ENCODE results near the gene LSP1.
"Not testable (repeated sequence)": the region's sequence is repeated elsewhere in the genome, so short reads cannot be mapped to it uniquely, and the experiment has no call there.

LSP1 gene

DNA sequence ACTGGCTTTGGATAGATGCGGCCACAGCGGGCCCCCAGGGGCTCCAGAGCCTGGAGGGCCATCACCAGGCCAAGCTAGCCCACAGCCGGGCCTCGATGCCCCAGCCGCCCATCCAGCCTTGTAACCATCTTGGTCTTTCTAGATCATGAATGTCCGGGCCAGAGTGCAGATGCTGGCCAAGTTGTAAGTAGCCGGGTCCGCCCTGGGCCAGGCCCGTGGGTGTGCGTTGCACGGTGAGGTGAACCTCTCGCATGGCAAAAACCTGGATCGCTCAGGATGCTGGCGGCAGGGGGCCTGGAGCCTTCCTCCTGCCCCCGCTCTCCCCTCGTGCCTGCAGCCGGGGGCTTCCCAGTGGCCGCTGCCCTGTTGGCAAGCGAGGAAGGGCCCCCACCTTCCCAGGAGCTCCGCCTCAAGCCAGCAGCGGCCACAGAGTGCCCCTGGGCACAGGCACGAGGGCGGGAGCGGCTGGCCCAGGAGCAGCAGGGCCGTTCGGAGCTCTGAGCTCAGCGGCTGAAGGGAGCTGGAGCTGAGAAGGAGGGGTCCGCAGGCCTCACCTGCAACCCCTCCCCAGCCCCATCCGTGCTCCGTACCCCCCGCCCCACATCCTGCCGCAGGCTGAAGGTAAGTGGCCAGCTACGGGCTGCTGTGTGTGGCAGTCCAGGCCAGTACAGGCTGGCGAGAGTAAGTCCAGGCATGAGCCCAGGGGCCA lies 83.3 kb downstream of the LSP1 start:
- no peak overlapping the region for H3K27ac ChIP-seq
- H3K27me3 ChIP-seq (ENCODE audit: insufficient read depth, low read depth, severe bottlenecking): peaks cover 41% of the 10 kb centered on the region
- H3K36me3 ChIP-seq: no peaks in the 10 kb centered on the region
- no peak for DNase-seq
- TF ChIP-seq, protein P1, sequence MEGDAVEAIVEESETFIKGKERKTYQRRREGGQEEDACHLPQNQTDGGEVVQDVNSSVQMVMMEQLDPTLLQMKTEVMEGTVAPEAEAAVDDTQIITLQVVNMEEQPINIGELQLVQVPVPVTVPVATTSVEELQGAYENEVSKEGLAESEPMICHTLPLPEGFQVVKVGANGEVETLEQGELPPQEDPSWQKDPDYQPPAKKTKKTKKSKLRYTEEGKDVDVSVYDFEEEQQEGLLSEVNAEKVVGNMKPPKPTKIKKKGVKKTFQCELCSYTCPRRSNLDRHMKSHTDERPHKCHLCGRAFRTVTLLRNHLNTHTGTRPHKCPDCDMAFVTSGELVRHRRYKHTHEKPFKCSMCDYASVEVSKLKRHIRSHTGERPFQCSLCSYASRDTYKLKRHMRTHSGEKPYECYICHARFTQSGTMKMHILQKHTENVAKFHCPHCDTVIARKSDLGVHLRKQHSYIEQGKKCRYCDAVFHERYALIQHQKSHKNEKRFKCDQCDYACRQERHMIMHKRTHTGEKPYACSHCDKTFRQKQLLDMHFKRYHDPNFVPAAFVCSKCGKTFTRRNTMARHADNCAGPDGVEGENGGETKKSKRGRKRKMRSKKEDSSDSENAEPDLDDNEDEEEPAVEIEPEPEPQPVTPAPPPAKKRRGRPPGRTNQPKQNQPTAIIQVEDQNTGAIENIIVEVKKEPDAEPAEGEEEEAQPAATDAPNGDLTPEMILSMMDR (IDR thresholded peaks at IDR 0.05; ENCODE audit: low read depth, low read length): no peak
- H3K4me3 ChIP-seq (ENCODE audit: low read depth, low read length): no peak overlapping the region
- H3K9me3 ChIP-seq (ENCODE audit: severe bottlenecking): no peaks in the 10 kb centered on the region

DNA sequence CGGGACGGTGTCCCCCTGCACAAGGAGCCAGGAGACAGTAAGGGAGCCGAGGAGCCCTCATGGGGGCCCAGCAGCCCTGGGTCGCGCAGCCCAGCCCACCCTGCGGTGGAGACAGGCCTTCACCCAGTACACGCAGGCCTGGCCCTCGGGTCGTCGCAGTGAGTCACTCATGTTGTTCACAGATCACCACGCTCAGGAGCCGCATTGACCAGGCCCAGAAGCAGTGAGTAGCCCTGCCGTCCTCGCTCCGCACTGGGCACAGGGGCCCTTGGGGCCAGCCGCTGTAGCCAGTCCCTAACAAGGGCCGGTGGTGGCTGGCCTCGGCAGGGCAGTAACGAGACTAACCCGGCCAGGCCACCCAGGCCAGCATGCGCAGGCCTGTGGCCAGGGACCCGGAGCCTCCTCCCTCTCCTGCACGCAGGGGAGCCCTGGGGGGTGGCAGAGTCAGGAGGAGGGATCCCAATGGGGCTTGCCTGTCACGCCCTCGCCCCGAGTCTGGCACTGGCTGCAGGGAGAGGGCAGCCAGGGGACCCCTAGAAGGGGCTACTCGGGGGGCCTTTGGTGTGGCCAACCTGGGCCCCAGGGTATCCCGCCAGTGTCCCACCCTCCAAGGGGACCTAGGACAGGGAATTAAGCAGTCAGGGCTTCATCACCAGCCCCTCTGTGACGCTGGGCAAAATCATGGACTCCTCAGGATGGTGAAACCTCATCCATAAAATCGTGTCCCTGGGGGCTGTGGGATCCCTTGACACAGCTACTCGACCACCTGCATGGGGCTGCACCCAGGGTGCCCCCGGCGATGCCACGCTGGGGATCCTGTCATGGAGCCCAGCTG lies 84.1 kb downstream of the LSP1 start:
- peaks cover 36% of the 10 kb centered on the region for H3K27me3 ChIP-seq (ENCODE audit: insufficient read depth, low read depth, severe bottlenecking)
- TF ChIP-seq, protein P1 (IDR thresholded peaks at IDR 0.05; ENCODE audit: low read depth, low read length): no peak
- H3K4me3 ChIP-seq (ENCODE audit: low read depth, low read length): no peak overlapping the region
- no peaks in the 10 kb centered on the region for H3K9me3 ChIP-seq (ENCODE audit: severe bottlenecking)
- no peak for DNase-seq
- H3K27ac ChIP-seq: no peak overlapping the region
- H3K36me3 ChIP-seq: no peaks in the 10 kb centered on the region

- peaks cover 31% of the 10 kb centered on the region for H3K27me3 ChIP-seq (ENCODE audit: insufficient read depth, low read depth, severe bottlenecking)
- TF ChIP-seq, protein P1 (IDR thresholded peaks at IDR 0.05; ENCODE audit: low read depth, low read length): no peak
- no peak overlapping the region for H3K4me3 ChIP-seq (ENCODE audit: low read depth, low read length)
- no peaks in the 10 kb centered on the region for H3K9me3 ChIP-seq (ENCODE audit: severe bottlenecking)
- no peaks in the 10 kb centered on the region for H3K36me3 ChIP-seq
- H3K27ac ChIP-seq: no peak overlapping the region
- DNase-seq: peak; percentile 7
Observed at GRCh38 chr11:1937616-1938342, 84.9 kb downstream of the LSP1 start.

- Histone ChIP-seq H3K27ac (no peak overlapping the region), H3K27me3 (ENCODE audit: insufficient read depth, low read depth, severe bottlenecking) (peaks cover 27% of the 10 kb centered on the region), H3K9me3 (ENCODE audit: severe bottlenecking) (no peaks in the 10 kb centered on the region), H3K4me3 (ENCODE audit: low read depth, low read length) (no peak overlapping the region), H3K36me3 (no peaks in the 10 kb centered on the region)
- TF ChIP-seq, protein P1 (IDR thresholded peaks at IDR 0.05; ENCODE audit: low read depth, low read length): no peak
- DNase-seq: peak; percentile 5
Observed at GRCh38 chr11:1938343-1939005, 85.6 kb downstream of the LSP1 start.

- Histone ChIP-seq H3K36me3 (no peaks in the 10 kb centered on the region), H3K27me3 (ENCODE audit: insufficient read depth, low read depth, severe bottlenecking) (peaks cover 21% of the 10 kb centered on the region), H3K4me3 (ENCODE audit: low read depth, low read length) (no peak overlapping the region), H3K9me3 (ENCODE audit: severe bottlenecking) (no peaks in the 10 kb centered on the region), H3K27ac (no peak overlapping the region)
- TF ChIP-seq, protein P1 (IDR thresholded peaks at IDR 0.05; ENCODE audit: low read depth, low read length): no peak
- DNase-seq: no peak
Observed at GRCh38 chr11:1939006-1939625, 86.2 kb downstream of the LSP1 start.

DNA sequence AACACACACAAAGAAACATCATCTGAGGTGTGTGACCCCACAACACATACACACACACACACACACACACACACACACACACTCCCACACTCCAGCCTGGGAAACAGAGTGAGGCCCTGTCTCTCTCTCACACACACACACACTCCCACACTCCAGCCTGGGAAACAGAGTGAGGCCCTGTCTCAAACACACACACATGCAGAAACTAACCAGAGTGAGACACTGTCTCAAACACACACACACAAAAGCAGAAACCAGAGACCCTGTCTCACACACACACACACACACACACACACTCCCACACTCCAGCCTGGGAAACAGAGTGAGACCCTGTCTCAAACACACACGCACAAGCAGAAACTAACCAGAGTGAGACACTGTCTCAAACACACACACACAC lies 86.9 kb downstream of the LSP1 start:
- H3K36me3 ChIP-seq; H3K9me3 ChIP-seq (ENCODE audit: severe bottlenecking); H3K4me3 ChIP-seq (ENCODE audit: low read depth, low read length); H3K27ac ChIP-seq: not testable (repeated sequence)
- H3K27me3 ChIP-seq (ENCODE audit: insufficient read depth, low read depth, severe bottlenecking): peaks cover 14% of the 10 kb centered on the region
- peak; percentile 2 for DNase-seq
